Sciatic nerve (tissue), 1 donor: ENCODE results near the gene KIAA1328. TPM values are rescaled to one million over a fixed set of nuclear protein-coding genes. Genes with fewer than 3 reads are reported as not detected.

ENCODE experiments used
- total RNA-seq: library from RNA; stranded (reverse); fragmentation: NEBNext Ultra II Directional; extraction: Animal tissue kit (Norgen Biotek cat#: 25700); gene quantifications from one replicate; pipeline ENCODE4 v1.2.1, GENCODE V29; 2021
- donor health status: DM: no; HTN: no; CAD: no.

Gene KIAA1328
- total RNA-seq, 1 donor from 2014 or later = 22.1 TPM

Other genes starting within 250 kb of the KIAA1328 start
- 56.4 TPM for gene TPGS2, start 125 bp upstream of the KIAA1328 start, total RNA-seq